Measurements from ENCODE around the gene MT2A. TPM values are rescaled to one million over a fixed set of nuclear protein-coding genes. Genes with fewer than 3 reads are reported as not detected.

The MT2A gene
- total RNA-seq, 1 experiment from 2014 or later = 673 TPM

GRCh38 chr16:56564793-56565477 is 43.4 kb upstream of the MT2A start, which contains the start of gene MT4:
MT4 (plus strand) TSS chr16:56565073; CDS start chr16:56565129, 56 bp downstream.
- intact Hi-C loops (cut with micrococcal nuclease; ENCODE audit: unreplicated experiment) = no loop called here
- POLR2A ChIA-PET = interaction anchor here (0.6 kb wide), 1 partner anchor 221 kb away, joined by 3 read pairs; no protein-coding TSS in a partner anchor
- in situ Hi-C loops (cut with HindIII; ENCODE audit: low pct_unique_long_range_greater_than_20kb, low sequenced_read_pairs) = no loop called here

DNA sequence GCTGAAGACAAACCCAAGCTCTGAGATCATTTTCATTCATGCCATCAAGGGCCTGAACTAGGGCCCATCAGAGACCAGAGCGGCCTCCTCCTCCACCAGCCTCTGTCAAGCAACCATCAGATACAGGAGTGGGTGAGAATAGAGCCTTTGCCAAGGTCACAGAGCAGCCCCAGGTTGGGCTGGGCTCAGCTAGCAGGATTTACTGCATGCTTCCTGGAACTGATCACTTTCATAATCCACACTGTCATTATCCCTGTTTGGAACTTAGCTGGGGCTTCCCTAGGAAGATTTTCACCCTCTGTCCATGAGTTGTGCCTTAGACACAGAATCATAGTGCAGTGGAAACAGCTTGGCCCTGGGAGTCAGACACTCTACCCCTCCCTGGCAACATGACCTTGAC is 38.4 kb upstream of the MT2A start:
- ATAC-seq (no peak), DNase-seq (ENCODE audit: low read depth, low spot score) (no peak)
- no TSS peak for BruUV-seq (replicated peaks)
- no peaks in the 10 kb centered on the region for H3K36me3 ChIP-seq (ENCODE audit: control insufficient read depth, insufficient read depth, low read length)
- in situ Hi-C loops (cut with HindIII; ENCODE audit: low pct_unique_long_range_greater_than_20kb, low sequenced_read_pairs) (no loop called here), intact Hi-C loops (cut with micrococcal nuclease; ENCODE audit: unreplicated experiment) (no loop called here)
- H3K4me3 ChIP-seq (ENCODE audit: low read depth in 2 of 2, low read length in 2 of 2) = no peak overlapping the region
- ChIA-PET CTCF (no interaction called here), POLR2A (no interaction called here)
- H3K9me3 ChIP-seq (ENCODE audit: control insufficient read depth, insufficient read depth, low read depth, low read length) = no peaks in the 10 kb centered on the region
- H3K27me3 ChIP-seq (ENCODE audit: control insufficient read depth, insufficient read depth, low read length) = no peaks in the 10 kb centered on the region
- TF ChIP-seq SIN3A (IDR thresholded peaks at IDR 0.05; ENCODE audit: borderline replicate concordance, insufficient read depth, low read depth, low read length) (no peak), POLR2AphosphoS5 (IDR thresholded peaks at IDR 0.05; ENCODE audit: low read depth, low read length) (no peak), TCF7L2 (IDR thresholded peaks at IDR 0.05; ENCODE audit: low read depth, low read length) (no peak)
- TF ChIP-seq, protein P1, sequence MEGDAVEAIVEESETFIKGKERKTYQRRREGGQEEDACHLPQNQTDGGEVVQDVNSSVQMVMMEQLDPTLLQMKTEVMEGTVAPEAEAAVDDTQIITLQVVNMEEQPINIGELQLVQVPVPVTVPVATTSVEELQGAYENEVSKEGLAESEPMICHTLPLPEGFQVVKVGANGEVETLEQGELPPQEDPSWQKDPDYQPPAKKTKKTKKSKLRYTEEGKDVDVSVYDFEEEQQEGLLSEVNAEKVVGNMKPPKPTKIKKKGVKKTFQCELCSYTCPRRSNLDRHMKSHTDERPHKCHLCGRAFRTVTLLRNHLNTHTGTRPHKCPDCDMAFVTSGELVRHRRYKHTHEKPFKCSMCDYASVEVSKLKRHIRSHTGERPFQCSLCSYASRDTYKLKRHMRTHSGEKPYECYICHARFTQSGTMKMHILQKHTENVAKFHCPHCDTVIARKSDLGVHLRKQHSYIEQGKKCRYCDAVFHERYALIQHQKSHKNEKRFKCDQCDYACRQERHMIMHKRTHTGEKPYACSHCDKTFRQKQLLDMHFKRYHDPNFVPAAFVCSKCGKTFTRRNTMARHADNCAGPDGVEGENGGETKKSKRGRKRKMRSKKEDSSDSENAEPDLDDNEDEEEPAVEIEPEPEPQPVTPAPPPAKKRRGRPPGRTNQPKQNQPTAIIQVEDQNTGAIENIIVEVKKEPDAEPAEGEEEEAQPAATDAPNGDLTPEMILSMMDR (IDR thresholded peaks at IDR 0.05) = no peak
- TF ChIP-seq, protein P2, sequence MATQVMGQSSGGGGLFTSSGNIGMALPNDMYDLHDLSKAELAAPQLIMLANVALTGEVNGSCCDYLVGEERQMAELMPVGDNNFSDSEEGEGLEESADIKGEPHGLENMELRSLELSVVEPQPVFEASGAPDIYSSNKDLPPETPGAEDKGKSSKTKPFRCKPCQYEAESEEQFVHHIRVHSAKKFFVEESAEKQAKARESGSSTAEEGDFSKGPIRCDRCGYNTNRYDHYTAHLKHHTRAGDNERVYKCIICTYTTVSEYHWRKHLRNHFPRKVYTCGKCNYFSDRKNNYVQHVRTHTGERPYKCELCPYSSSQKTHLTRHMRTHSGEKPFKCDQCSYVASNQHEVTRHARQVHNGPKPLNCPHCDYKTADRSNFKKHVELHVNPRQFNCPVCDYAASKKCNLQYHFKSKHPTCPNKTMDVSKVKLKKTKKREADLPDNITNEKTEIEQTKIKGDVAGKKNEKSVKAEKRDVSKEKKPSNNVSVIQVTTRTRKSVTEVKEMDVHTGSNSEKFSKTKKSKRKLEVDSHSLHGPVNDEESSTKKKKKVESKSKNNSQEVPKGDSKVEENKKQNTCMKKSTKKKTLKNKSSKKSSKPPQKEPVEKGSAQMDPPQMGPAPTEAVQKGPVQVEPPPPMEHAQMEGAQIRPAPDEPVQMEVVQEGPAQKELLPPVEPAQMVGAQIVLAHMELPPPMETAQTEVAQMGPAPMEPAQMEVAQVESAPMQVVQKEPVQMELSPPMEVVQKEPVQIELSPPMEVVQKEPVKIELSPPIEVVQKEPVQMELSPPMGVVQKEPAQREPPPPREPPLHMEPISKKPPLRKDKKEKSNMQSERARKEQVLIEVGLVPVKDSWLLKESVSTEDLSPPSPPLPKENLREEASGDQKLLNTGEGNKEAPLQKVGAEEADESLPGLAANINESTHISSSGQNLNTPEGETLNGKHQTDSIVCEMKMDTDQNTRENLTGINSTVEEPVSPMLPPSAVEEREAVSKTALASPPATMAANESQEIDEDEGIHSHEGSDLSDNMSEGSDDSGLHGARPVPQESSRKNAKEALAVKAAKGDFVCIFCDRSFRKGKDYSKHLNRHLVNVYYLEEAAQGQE (IDR thresholded peaks at IDR 0.05; ENCODE audit: insufficient read depth in 1 of 2, low read depth in 2 of 2, low read length in 1 of 2) = no peak
- H3K27ac ChIP-seq (ENCODE audit: low read length) = no peak overlapping the region
- no peaks in the 10 kb centered on the region for H3K4me1 ChIP-seq (ENCODE audit: control insufficient read depth, insufficient read depth, low read length)

More at GRCh38 chr16:56564793-56565477, 43.4 kb upstream of the MT2A start, which contains the start of gene MT4:
- CTCF ChIA-PET = no interaction called here
- Histone ChIP-seq H3K9me3 (ENCODE audit: control insufficient read depth, insufficient read depth, low read depth, low read length) (no peaks in the 10 kb centered on the region), H3K27ac (ENCODE audit: low read length) (no peak within 1 kb of the TSS), H3K4me1 (ENCODE audit: control insufficient read depth, insufficient read depth, low read length) (no peaks in the 10 kb centered on the region), H3K27me3 (ENCODE audit: control insufficient read depth, insufficient read depth, low read length) (no peaks in the 10 kb centered on the region), H3K36me3 (ENCODE audit: control insufficient read depth, insufficient read depth, low read length) (no peaks in the 10 kb centered on the region), H3K4me3 (ENCODE audit: low read depth in 2 of 2, low read length in 2 of 2) (no peak within 1 kb of the TSS)
- no TSS peak for BruUV-seq (replicated peaks)
- TF ChIP-seq TCF7L2 (IDR thresholded peaks at IDR 0.05; ENCODE audit: low read depth, low read length) (no peak), POLR2AphosphoS5 (IDR thresholded peaks at IDR 0.05; ENCODE audit: low read depth, low read length) (no peak), SIN3A (IDR thresholded peaks at IDR 0.05; ENCODE audit: borderline replicate concordance, insufficient read depth, low read depth, low read length) (no peak)
- TF ChIP-seq, protein P2 (IDR thresholded peaks at IDR 0.05; ENCODE audit: insufficient read depth in 1 of 2, low read depth in 2 of 2, low read length in 1 of 2) = no peak
- TF ChIP-seq, protein P1 (IDR thresholded peaks at IDR 0.05) = no peak
- no peak for ATAC-seq
- no peak for DNase-seq (ENCODE audit: low read depth, low spot score)
